Stimulated activated naive CD8-positive, alpha-beta T cell treated with anti-CD3 and anti-CD28 coated beads, Interleukin-15, Interleukin-2, amounts not matched to agents 100 ng/mL and 50 ng/mL, for 24 hours (primary cell): ENCODE data around the gene CUTC.

ENCODE experiments used
- H3K27ac Mint-ChIP-seq: one replicate; pipeline ENCODE4 v1.8.0; 2021; ENCODE audit warnings: mild to moderate bottlenecking, mixed read lengths
- H3K27me3 Mint-ChIP-seq: one replicate; pipeline ENCODE4 v1.8.0; 2021; ENCODE audit warnings: mixed read lengths
- H3K36me3 Mint-ChIP-seq: one replicate; pipeline ENCODE4 v1.8.0; 2021; ENCODE audit warnings: low read depth, mixed read lengths
- H3K4me1 Mint-ChIP-seq: one replicate; pipeline ENCODE4 v1.8.0; 2021; ENCODE audit warnings: low read depth, mixed read lengths
- H3K4me3 Mint-ChIP-seq: one replicate; pipeline ENCODE4 v1.8.0; 2021; ENCODE audit warnings: mild to moderate bottlenecking, mixed read lengths
- H3K9me3 Mint-ChIP-seq: one replicate; pipeline ENCODE4 v1.8.0; 2021; ENCODE audit warnings: mixed read lengths

Gene CUTC

DNA sequence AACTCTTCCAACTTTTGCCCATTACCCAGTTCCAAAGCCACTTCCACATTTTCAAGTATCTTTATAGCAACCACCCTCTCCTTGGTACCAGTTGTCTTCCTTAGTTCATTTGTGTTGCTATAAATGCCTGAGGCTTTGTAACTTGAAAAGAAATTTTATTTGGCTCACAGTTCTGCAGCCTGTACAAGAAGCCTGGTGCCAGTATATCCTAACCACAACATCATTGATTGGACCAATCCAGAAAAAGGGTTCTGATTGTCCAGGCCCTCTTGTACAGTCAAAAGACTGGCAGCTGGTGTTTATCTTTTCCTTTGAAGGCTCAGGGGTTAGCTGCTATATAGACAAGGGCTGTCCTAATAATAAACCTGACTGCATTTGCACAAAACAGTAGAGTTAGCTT, 29.3 kb downstream of the CUTC start:
- Mint-ChIP-seq H3K4me1 (no peaks in the 10 kb centered on the region), H3K27me3 (no peaks in the 10 kb centered on the region), H3K9me3 (peaks cover 16% of the 10 kb centered on the region), H3K36me3 (peaks cover 67% of the 10 kb centered on the region), H3K27ac (no peak overlapping the region), H3K4me3 (no peak overlapping the region)

DNA sequence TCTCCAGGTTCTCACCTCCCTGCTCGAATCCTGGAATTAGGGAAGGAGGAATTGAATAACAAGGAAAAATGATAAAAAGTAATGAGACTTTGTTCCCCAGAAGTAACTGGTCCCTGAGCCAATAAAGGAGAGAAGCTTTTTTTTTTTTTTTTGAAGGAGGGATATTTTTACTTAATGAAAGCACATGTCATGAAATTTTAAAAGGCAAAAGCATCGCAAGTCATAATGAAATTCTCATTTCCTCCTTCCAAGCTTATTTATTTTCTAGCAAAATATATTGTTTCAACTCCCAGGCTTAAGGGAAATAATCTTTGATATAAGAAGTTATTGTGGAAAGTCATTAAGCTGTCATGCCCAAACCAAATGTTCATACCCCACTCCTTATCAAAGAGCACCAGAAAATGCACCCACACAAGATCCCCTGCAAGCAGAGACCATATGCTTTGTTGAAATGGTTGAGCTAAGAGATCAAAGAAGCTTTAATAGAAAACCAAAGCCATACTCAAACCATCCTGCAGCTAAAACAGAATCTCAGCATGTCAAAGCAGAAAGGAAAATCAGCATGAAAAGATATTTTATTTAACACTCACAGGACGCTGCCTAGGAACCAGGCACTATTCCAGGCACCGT, 33.8 kb downstream of the CUTC start:
- Mint-ChIP-seq H3K4me3 (no peak overlapping the region), H3K27me3 (no peaks in the 10 kb centered on the region), H3K9me3 (peaks cover 19% of the 10 kb centered on the region), H3K27ac (no peak overlapping the region), H3K36me3 (peaks cover 29% of the 10 kb centered on the region), H3K4me1 (no peaks in the 10 kb centered on the region)

DNA sequence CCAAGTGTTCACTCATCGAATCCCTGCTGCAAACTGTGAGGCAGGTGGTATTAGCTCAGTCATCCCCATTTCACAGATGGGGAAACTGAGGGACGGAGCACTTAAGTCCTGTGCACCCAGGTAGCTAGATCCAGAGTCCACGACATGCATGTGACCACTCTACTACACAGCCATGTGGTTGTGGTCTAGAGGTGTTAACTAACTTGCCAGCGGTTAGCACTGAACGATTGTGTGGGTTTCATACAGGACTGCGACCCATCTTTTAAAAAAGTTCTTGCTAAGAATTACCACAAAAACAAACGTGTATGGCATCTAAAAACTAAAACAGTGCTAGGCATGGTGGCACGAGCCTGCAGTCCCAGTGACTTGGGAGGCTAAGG, 34.3 kb downstream of the CUTC start:
- no peaks in the 10 kb centered on the region for H3K4me1 Mint-ChIP-seq
- H3K9me3 Mint-ChIP-seq, result peaks cover 16% of the 10 kb centered on the region
- no peaks in the 10 kb centered on the region for H3K27me3 Mint-ChIP-seq
- H3K4me3 Mint-ChIP-seq, result no peak overlapping the region
- no peak overlapping the region for H3K27ac Mint-ChIP-seq
- H3K36me3 Mint-ChIP-seq, result peaks cover 25% of the 10 kb centered on the region

DNA sequence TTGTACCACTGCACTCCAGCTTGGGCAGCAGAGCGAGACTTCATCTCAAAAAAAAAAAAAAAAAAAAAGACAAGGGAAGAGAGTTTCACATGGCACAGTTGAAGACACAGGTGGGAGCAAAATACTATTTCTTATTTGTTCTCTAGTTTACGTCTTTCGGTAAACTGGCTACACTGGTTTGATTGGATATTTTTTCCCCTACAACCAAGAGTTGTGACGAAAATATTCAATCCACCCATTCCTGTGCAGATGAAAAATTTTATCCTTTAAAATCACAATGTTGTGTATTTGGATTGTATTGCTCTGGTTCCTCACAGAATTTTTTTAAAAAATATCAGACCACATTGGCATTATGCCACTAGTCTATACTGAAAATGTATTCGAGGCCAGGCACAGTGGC, 35.9 kb downstream of the CUTC start:
- H3K36me3 Mint-ChIP-seq, result peaks cover 13% of the 10 kb centered on the region
- H3K4me1 Mint-ChIP-seq, result no peaks in the 10 kb centered on the region
- no peak overlapping the region for H3K27ac Mint-ChIP-seq

DNA sequence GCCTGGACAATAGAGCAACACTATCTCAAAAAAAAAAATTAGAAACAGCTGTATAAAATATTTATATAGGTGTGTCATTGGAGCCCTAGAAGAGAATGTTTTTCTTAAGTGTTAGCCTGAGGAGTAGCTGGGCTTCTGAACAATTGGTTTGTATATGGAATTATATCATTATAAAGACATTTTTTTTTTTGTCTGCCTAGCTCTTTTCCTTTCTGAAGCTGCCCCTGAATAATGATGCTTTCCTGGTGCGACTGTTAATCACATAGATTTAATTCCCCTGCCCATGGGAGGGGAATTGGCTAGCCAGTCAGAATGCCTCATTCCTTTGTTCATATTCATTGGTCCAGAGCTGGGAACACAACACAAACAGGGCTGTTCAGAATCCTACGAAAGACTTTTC, 36.5 kb downstream of the CUTC start:
- H3K27ac Mint-ChIP-seq, result no peak overlapping the region
- H3K27me3 Mint-ChIP-seq, result no peaks in the 10 kb centered on the region
- peaks cover 9% of the 10 kb centered on the region for H3K36me3 Mint-ChIP-seq

More for the DNA sequence above, 35.9 kb downstream of the CUTC start:
- Mint-ChIP-seq H3K27me3 (no peaks in the 10 kb centered on the region), H3K9me3 (peaks cover 12% of the 10 kb centered on the region), H3K4me3 (no peak overlapping the region)

DNA sequence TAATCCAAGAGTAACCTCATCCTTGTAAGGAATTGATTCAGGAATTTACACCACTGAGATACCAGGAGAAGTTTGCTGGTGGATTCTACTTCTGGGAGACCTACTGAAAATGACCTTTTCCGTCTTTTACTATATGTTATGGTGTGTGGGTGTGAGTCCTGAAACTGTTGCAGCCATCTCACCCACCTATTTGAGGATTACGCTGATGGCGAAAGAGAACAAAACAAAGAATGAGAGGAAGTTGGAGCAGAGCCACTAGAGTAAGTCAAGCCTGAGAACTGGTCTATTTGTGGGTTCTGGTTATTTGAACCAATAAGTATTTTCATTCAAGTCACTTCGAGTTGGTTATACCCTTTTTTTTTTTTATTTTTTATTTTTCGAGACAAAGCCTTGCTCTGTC, 37.7 kb downstream of the CUTC start:
- H3K27me3 Mint-ChIP-seq, result no peaks in the 10 kb centered on the region
- H3K9me3 Mint-ChIP-seq, result peaks cover 3% of the 10 kb centered on the region
- no peak overlapping the region for H3K27ac Mint-ChIP-seq
- no peak overlapping the region for H3K4me3 Mint-ChIP-seq
- H3K4me1 Mint-ChIP-seq, result no peaks in the 10 kb centered on the region
- H3K36me3 Mint-ChIP-seq, result peaks cover 4% of the 10 kb centered on the region

More for the DNA sequence above, 36.5 kb downstream of the CUTC start:
- Mint-ChIP-seq H3K9me3 (peaks cover 8% of the 10 kb centered on the region), H3K4me3 (no peak overlapping the region), H3K4me1 (no peaks in the 10 kb centered on the region)

- H3K9me3 Mint-ChIP-seq, result peaks cover 3% of the 10 kb centered on the region
- no peaks in the 10 kb centered on the region for H3K27me3 Mint-ChIP-seq
- no peak overlapping the region for H3K4me3 Mint-ChIP-seq
- H3K36me3 Mint-ChIP-seq, result peaks cover 4% of the 10 kb centered on the region
- no peaks in the 10 kb centered on the region for H3K4me1 Mint-ChIP-seq
- no peak overlapping the region for H3K27ac Mint-ChIP-seq
These were observed 38.5 kb downstream of the CUTC start for GRCh38 chr10:99770408-99771045.

DNA sequence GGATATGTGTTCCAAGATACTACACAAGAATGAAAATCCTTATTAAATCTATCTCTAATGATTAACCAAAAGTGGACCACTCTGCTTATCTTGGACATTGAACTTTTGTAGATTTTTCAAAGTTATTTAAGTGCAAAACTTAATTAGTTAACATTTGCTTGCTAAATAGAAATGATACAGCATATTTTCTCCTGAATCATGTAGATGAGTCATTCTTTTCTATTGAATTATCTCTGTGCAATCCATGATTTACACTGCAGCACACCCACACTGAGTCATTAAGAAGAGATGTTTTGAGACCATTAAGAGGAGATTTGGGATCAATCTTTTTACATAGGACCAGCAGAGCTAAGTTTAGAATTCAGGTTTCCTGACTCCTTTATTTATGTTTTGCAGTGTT, 43.8 kb downstream of the CUTC start:
- H3K27ac Mint-ChIP-seq, result no peak overlapping the region

GRCh38 chr10:99777918-99778714, 46.1 kb downstream of the CUTC start:
- Mint-ChIP-seq H3K9me3 (no peaks in the 10 kb centered on the region), H3K27ac (no peak overlapping the region), H3K4me3 (no peak overlapping the region), H3K27me3 (no peaks in the 10 kb centered on the region), H3K4me1 (peaks cover 20% of the 10 kb centered on the region), H3K36me3 (no peaks in the 10 kb centered on the region)

More for the DNA sequence above, 43.8 kb downstream of the CUTC start:
- Mint-ChIP-seq H3K4me1 (peaks cover 20% of the 10 kb centered on the region), H3K36me3 (no peaks in the 10 kb centered on the region), H3K27me3 (no peaks in the 10 kb centered on the region), H3K4me3 (no peak overlapping the region), H3K9me3 (no peaks in the 10 kb centered on the region)

DNA sequence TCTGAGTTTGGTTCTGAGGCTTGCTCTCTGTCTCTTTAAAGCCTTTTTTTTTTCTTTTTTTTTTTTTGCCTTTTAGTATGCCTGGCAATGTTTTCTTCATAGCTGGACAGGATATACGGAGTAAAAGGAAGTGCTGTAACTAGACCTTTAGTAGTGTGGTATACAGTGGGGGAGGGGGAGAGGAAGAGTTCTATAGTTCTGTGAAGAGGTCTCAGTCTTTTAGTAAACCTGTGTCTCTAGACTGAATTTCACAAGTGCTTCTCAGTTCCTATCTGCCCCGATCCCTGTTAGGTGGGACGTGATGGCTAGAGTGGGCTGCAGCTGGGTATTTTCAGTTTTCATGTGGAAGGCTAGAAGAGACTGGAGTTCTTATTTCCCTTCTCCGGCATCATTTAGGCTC, 47.3 kb downstream of the CUTC start:
- H3K36me3 Mint-ChIP-seq, result no peaks in the 10 kb centered on the region
- H3K4me1 Mint-ChIP-seq, result peaks cover 20% of the 10 kb centered on the region
- no peak overlapping the region for H3K27ac Mint-ChIP-seq
- no peaks in the 10 kb centered on the region for H3K27me3 Mint-ChIP-seq
- H3K4me3 Mint-ChIP-seq, result no peak overlapping the region
- no peaks in the 10 kb centered on the region for H3K9me3 Mint-ChIP-seq

GRCh38 chr10:99781734-99782429, 49.8 kb downstream of the CUTC start:
- no peaks in the 10 kb centered on the region for H3K36me3 Mint-ChIP-seq
- H3K4me1 Mint-ChIP-seq, result peaks cover 18% of the 10 kb centered on the region
- H3K27ac Mint-ChIP-seq, result no peak overlapping the region
- H3K9me3 Mint-ChIP-seq, result no peaks in the 10 kb centered on the region
- H3K4me3 Mint-ChIP-seq, result no peak overlapping the region
- H3K27me3 Mint-ChIP-seq, result no peaks in the 10 kb centered on the region

GRCh38 chr10:99782447-99783286, 50.6 kb downstream of the CUTC start, which contains the start of gene ABCC2:
Gene ABCC2 (plus strand): TSS chr10:99782640. CDS start chr10:99782845, 205 bp downstream.
- no peaks in the 10 kb centered on the region for H3K9me3 Mint-ChIP-seq
- peaks cover 10% of the 10 kb centered on the region for H3K4me1 Mint-ChIP-seq
- H3K27me3 Mint-ChIP-seq, result no peaks in the 10 kb centered on the region
- no peak within 1 kb of the TSS for H3K4me3 Mint-ChIP-seq
- H3K36me3 Mint-ChIP-seq, result no peaks in the 10 kb centered on the region
- no peak within 1 kb of the TSS for H3K27ac Mint-ChIP-seq

- Mint-ChIP-seq H3K9me3 (no peaks in the 10 kb centered on the region), H3K27me3 (no peaks in the 10 kb centered on the region), H3K4me1 (peaks cover 5% of the 10 kb centered on the region), H3K36me3 (no peaks in the 10 kb centered on the region), H3K27ac (no peak overlapping the region), H3K4me3 (no peak overlapping the region)
These were observed 52.1 kb downstream of the CUTC start for GRCh38 chr10:99784016-99784726.
